H1 (cell line): ENCODE measurements around the gene NEK11. TPM values are rescaled to one million over a fixed set of nuclear protein-coding genes. Genes with fewer than 3 reads are reported as not detected.

Source experiments
- SIX5 ChIP-seq: IDR thresholded peaks from 2 replicates; pipeline ENCODE4 v1.6.1; 2011; ENCODE audit warnings: mild to moderate bottlenecking, low read depth, low read length
- polyA plus RNA-seq, 7 experiments: library from polyadenylated mRNA; depleted of rRNA in 3 of 7; stranded (reverse) in 5 of 7; unstranded in 2 of 7; fragments of >200 nt in 5 of 7; fragments of 200-250 nt in 2 of 7; gene quantifications; 1 replicate in 5 of 7; 2 replicates in 1 of 7; 4 replicates in 1 of 7; pipeline versions ENCODE4 v1.2.1 to v1.2.3, GENCODE V29; 2011 to 2013; ENCODE audit warnings: missing spikeins in 2 of 7, mixed read lengths in 2 of 7
- total RNA-seq: library from RNA; stranded (reverse); fragmentation: NEBNext Ultra II Directional; extraction: Animal tissue kit (Norgen Biotek cat#: 25700); gene quantifications from 2 replicates; pipeline ENCODE4 v1.2.1, GENCODE V29; 2021

NEK11 gene
- total and polyA plus RNA-seq, 2 of the 8 experiments (the other 6 are each of a cell fraction or from before 2014, with no cell fraction given): 0.60 TPM; not detected in 1

GRCh38 chr3:131110087-131110486, 83.4 kb downstream of the NEK11 start (continued):
- no peak for TF ChIP-seq SIX5
